KMS-11 (cell line): ENCODE data around the gene ARG1.

ENCODE experiments used
- H2AFZ ChIP-seq: fragments of 200-600 bp; sonication (generic); 2 replicates; pipeline ENCODE4 v1.6.1; 2016; ENCODE audit warnings: antibody characterized with exemption, mixed run types, low read depth
- H3K27ac ChIP-seq: fragments of 200-600 bp; sonication (generic); 2 replicates; pipeline ENCODE4 v1.6.1; 2016; ENCODE audit warnings: mild to moderate bottlenecking, mixed run types
- H3K27me3 ChIP-seq: fragments of 200-600 bp; sonication (generic); 2 replicates; pipeline ENCODE4 v1.6.1; 2017; ENCODE audit warnings: mild to moderate bottlenecking, low read depth, mixed run types, moderate library complexity; ENCODE audit not compliant: insufficient read depth
- H3K36me3 ChIP-seq: fragments of 200-600 bp; sonication (generic); 2 replicates; pipeline ENCODE4 v1.6.1; 2017; ENCODE audit warnings: mild to moderate bottlenecking, mixed run types; ENCODE audit not compliant: insufficient read depth
- H3K4me1 ChIP-seq: fragments of 200-600 bp; sonication (generic); 2 replicates; pipeline ENCODE4 v1.6.1; 2016; ENCODE audit warnings: mild to moderate bottlenecking, low read depth, mixed run types; ENCODE audit not compliant: poor library complexity, severe bottlenecking
- H3K4me2 ChIP-seq: fragments of 200-600 bp; sonication (generic); 2 replicates; pipeline ENCODE4 v1.7.0; 2016; ENCODE audit warnings: mild to moderate bottlenecking, mixed run types
- H3K4me3 ChIP-seq: fragments of 200-600 bp; sonication (generic); IDR thresholded peaks from 2 replicates; pipeline ENCODE4 v1.6.1; 2017; ENCODE audit warnings: low read depth, low read length, mixed read lengths; ENCODE audit not compliant: insufficient read depth
- H3K79me2 ChIP-seq: fragments of 200-600 bp; sonication (generic); 2 replicates; pipeline ENCODE4 v1.6.1; 2016; ENCODE audit warnings: low read depth, mixed run types; ENCODE audit not compliant: insufficient read depth
- H3K9ac ChIP-seq: fragments of 200-600 bp; sonication (generic); 2 replicates; pipeline ENCODE4 v1.6.1; 2016; ENCODE audit warnings: mild to moderate bottlenecking, mixed run types
- H4K20me1 ChIP-seq: fragments of 200-600 bp; sonication (generic); 2 replicates; pipeline ENCODE4 v1.6.1; 2016; ENCODE audit warnings: mild to moderate bottlenecking, mixed run types; ENCODE audit not compliant: insufficient read depth
- TF ChIP-seq, protein P1 (sequence below): fragments of 200-600 bp; sonication (generic); conservative IDR thresholded peaks from 2 replicates; pipeline ENCODE4 v1.6.1; 2017; ENCODE audit warnings: low read depth, mild to moderate bottlenecking, antibody characterized with exemption, low read length, moderate library complexity, mixed read lengths

ARG1 gene

GRCh38 chr6:131549811-131550210 is 23.2 kb upstream of the ARG1 start:
- Histone ChIP-seq H3K4me3 (no peak overlapping the region), H3K4me1 (no peaks in the 10 kb centered on the region), H2AFZ (no peak overlapping the region), H3K9ac (no peak overlapping the region), H3K79me2 (no peaks in the 10 kb centered on the region), H3K36me3 (no peaks in the 10 kb centered on the region), H3K4me2 (no peak overlapping the region), H4K20me1 (no peaks in the 10 kb centered on the region), H3K27me3 (no peaks in the 10 kb centered on the region), H3K27ac (no peak overlapping the region)
- TF ChIP-seq, protein P1, sequence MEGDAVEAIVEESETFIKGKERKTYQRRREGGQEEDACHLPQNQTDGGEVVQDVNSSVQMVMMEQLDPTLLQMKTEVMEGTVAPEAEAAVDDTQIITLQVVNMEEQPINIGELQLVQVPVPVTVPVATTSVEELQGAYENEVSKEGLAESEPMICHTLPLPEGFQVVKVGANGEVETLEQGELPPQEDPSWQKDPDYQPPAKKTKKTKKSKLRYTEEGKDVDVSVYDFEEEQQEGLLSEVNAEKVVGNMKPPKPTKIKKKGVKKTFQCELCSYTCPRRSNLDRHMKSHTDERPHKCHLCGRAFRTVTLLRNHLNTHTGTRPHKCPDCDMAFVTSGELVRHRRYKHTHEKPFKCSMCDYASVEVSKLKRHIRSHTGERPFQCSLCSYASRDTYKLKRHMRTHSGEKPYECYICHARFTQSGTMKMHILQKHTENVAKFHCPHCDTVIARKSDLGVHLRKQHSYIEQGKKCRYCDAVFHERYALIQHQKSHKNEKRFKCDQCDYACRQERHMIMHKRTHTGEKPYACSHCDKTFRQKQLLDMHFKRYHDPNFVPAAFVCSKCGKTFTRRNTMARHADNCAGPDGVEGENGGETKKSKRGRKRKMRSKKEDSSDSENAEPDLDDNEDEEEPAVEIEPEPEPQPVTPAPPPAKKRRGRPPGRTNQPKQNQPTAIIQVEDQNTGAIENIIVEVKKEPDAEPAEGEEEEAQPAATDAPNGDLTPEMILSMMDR = no peak

DNA sequence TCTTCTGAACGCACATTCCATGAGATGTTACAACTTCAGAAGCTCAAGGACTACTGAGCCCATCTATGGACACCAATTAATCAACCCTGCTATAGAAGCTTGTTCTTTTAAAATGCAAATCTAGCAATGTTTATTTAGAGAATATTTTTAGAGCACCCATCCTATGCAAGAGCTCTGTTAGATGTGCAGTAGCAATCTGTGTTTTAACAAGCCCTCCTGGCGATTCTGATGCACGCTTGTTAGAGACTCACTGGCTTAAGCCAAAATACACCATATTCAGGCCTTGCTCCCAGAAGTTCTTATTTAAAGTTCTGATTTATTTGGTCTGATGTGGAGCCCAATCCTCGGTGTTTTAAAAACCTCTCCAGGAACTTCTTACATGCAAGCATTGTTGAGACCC is 21.1 kb upstream of the ARG1 start:
- TF ChIP-seq, protein P1 = no peak
- Histone ChIP-seq H2AFZ (no peak overlapping the region), H3K79me2 (no peaks in the 10 kb centered on the region), H3K27ac (no peak overlapping the region), H4K20me1 (no peaks in the 10 kb centered on the region), H3K27me3 (no peaks in the 10 kb centered on the region), H3K4me3 (no peak overlapping the region), H3K36me3 (no peaks in the 10 kb centered on the region), H3K9ac (no peak overlapping the region), H3K4me2 (no peak overlapping the region), H3K4me1 (no peaks in the 10 kb centered on the region)

- TF ChIP-seq, protein P1 = no peak
- Histone ChIP-seq H2AFZ (no peak overlapping the region), H3K9ac (no peak overlapping the region), H3K36me3 (no peaks in the 10 kb centered on the region), H3K4me1 (no peaks in the 10 kb centered on the region), H4K20me1 (no peaks in the 10 kb centered on the region), H3K4me2 (no peak overlapping the region), H3K79me2 (no peaks in the 10 kb centered on the region), H3K27me3 (no peaks in the 10 kb centered on the region), H3K4me3 (no peak overlapping the region), H3K27ac (no peak overlapping the region)
These were observed 20.5 kb upstream of the ARG1 start for GRCh38 chr6:131552572-131552971.

DNA sequence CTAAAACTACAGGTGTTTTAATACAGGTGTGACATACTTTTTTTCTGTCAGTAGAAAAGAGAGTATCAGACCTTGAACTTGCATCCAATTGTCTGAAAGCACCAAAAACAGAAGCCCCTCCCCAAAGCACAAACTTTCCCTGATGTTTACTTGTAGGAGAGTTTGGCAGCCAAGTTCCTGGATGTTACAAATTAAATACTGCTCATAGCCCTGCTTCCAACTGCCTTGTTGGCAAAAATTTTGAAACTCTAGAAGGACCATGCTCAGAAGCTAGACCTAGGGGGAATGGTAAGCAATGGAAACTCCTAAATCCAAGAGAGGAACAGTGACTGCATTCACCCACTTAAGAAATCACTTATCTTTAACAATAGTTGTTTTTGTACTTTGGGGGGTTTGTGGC is 17.0 kb upstream of the ARG1 start:
- Histone ChIP-seq H2AFZ (no peak overlapping the region), H4K20me1 (no peaks in the 10 kb centered on the region), H3K79me2 (no peaks in the 10 kb centered on the region), H3K27ac (no peak overlapping the region), H3K27me3 (no peaks in the 10 kb centered on the region), H3K36me3 (no peaks in the 10 kb centered on the region), H3K9ac (no peak overlapping the region), H3K4me3 (no peak overlapping the region), H3K4me2 (no peak overlapping the region), H3K4me1 (no peaks in the 10 kb centered on the region)
- TF ChIP-seq, protein P1 = no peak
